Stimulated activated CD8-positive, alpha-beta memory T cell treated with anti-CD3 and anti-CD28 coated beads, Interleukin-4, amount 100 ng/mL, for 24 hours (primary cell): ENCODE measurements around the gene UBL7.

Experiments used
- DNase-seq: peaks from one replicate; pipeline ENCODE4 v3.0.0-alpha.2; 2020; ENCODE audit warnings: low read depth

UBL7 gene

GRCh38 chr15:74423431-74424257, 37.3 kb downstream of the UBL7 start:
- no peak for DNase-seq

- no peak for DNase-seq
Measured at GRCh38 chr15:74422652-74423430, 38.1 kb downstream of the UBL7 start.

- DNase-seq = no peak
Measured at GRCh38 chr15:74422265-74422651, 38.7 kb downstream of the UBL7 start.

GRCh38 chr15:74421302-74422245, 39.4 kb downstream of the UBL7 start:
- DNase-seq = no peak

- no peak for DNase-seq
Measured at GRCh38 chr15:74420193-74420905, 40.6 kb downstream of the UBL7 start.

- DNase-seq = no peak
Measured at GRCh38 chr15:74419432-74419831, 41.5 kb downstream of the UBL7 start.

- no peak for DNase-seq
Measured at GRCh38 chr15:74418575-74419338, 42.2 kb downstream of the UBL7 start.

- DNase-seq = no peak
Measured at GRCh38 chr15:74417670-74418069, 43.3 kb downstream of the UBL7 start.

- DNase-seq = no peak
Measured at GRCh38 chr15:74417225-74417624, 43.7 kb downstream of the UBL7 start.

- no peak for DNase-seq
Measured at GRCh38 chr15:74415966-74416916, 44.7 kb downstream of the UBL7 start.

- no peak for DNase-seq
Measured at GRCh38 chr15:74414603-74415338, 46.2 kb downstream of the UBL7 start.

GRCh38 chr15:74414081-74414580, 46.8 kb downstream of the UBL7 start:
- DNase-seq = no peak

GRCh38 chr15:74413350-74414080, 47.4 kb downstream of the UBL7 start:
- no peak for DNase-seq

GRCh38 chr15:74412159-74412558, 48.8 kb downstream of the UBL7 start:
- no peak for DNase-seq

- no peak for DNase-seq
Measured at GRCh38 chr15:74411686-74412085, 49.3 kb downstream of the UBL7 start.

GRCh38 chr15:74410502-74410901, 50.5 kb downstream of the UBL7 start:
- DNase-seq = no peak

GRCh38 chr15:74409225-74409624, 51.7 kb downstream of the UBL7 start:
- no peak for DNase-seq

- no peak for DNase-seq
Measured at GRCh38 chr15:74408815-74409214, 52.1 kb downstream of the UBL7 start.
